Measurements from ENCODE around the gene CD3D.

CD3D gene

DNA sequence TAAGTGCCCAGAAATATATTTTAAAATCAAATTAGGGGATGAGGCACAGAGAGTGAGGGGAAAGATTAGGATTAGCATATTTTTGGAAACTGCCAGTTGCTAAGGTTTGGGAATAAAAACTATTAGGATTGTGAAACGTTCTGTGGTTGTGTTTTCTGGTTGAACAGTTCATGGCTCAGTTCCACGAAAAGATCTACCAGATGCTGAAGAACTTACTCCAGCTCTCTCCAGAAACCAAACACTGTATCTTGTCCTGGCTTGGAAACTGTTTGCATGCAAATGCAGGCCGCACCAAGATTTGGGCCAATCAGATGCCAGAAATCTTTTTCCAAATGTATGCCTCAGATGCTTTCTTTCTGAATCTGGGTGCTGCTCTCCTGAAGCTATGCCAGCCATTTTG is 32.2 kb upstream of the CD3D start:
- Histone ChIP-seq H3K4me3 (ENCODE audit: low read depth, low read length) (no peak overlapping the region), H3K27me3 (no peaks in the 10 kb centered on the region), H3K9me3 (no peaks in the 10 kb centered on the region), H3K4me1 (no peaks in the 10 kb centered on the region), H3K36me3 (peaks cover 64% of the 10 kb centered on the region)
- DNase-seq: no peak
- TF ChIP-seq, protein P1, sequence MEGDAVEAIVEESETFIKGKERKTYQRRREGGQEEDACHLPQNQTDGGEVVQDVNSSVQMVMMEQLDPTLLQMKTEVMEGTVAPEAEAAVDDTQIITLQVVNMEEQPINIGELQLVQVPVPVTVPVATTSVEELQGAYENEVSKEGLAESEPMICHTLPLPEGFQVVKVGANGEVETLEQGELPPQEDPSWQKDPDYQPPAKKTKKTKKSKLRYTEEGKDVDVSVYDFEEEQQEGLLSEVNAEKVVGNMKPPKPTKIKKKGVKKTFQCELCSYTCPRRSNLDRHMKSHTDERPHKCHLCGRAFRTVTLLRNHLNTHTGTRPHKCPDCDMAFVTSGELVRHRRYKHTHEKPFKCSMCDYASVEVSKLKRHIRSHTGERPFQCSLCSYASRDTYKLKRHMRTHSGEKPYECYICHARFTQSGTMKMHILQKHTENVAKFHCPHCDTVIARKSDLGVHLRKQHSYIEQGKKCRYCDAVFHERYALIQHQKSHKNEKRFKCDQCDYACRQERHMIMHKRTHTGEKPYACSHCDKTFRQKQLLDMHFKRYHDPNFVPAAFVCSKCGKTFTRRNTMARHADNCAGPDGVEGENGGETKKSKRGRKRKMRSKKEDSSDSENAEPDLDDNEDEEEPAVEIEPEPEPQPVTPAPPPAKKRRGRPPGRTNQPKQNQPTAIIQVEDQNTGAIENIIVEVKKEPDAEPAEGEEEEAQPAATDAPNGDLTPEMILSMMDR (IDR thresholded peaks at IDR 0.05; ENCODE audit: low read depth, low read length): no peak

DNA sequence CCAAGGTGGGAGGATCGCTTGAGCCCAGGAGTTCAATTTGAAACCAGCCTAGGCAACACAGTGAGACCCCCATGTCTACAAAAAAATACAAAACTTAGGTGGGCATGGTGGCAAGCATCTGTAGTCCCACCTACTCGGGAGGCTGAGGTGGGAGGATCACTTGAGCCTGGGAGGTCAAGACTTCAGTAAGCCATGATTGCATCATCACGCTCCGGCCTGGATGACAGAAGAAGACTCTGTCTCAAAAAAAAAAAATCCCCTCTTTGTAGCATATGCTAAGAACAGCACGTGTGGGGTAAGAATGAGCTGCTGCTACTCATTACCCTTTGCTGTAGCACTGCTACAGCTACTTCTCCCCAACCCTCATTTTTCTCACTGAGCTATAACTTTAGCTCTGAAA is 31.4 kb upstream of the CD3D start:
- Histone ChIP-seq H3K4me1 (no peaks in the 10 kb centered on the region), H3K4me3 (ENCODE audit: low read depth, low read length) (no peak overlapping the region), H3K9me3 (no peaks in the 10 kb centered on the region), H3K36me3 (peaks cover 67% of the 10 kb centered on the region), H3K27me3 (no peaks in the 10 kb centered on the region)
- DNase-seq: no peak
- TF ChIP-seq, protein P1 (IDR thresholded peaks at IDR 0.05; ENCODE audit: low read depth, low read length): no peak

DNA sequence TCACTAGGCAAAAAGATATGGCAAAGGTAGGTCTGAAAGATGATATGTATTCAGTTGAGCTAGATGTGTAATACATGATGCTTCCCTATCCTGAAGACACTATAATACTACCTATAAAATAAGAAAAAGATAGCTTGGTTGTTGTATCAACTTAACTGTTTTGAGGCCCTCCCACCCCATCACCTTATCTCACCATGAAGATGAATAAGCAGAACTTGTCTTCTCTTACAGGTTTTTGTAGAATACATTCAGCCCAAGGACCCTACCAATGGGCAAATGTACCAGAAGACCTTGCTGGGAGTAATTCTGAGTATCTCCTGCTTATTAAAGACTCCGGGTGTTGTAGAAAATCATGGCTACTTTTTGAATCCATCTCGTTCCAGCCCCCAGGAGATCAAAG is 30.8 kb upstream of the CD3D start:
- H3K36me3 ChIP-seq: peaks cover 67% of the 10 kb centered on the region
- H3K27me3 ChIP-seq: no peaks in the 10 kb centered on the region
- no peaks in the 10 kb centered on the region for H3K4me1 ChIP-seq
- no peak overlapping the region for H3K4me3 ChIP-seq (ENCODE audit: low read depth, low read length)
- no peak for DNase-seq
- TF ChIP-seq, protein P1 (IDR thresholded peaks at IDR 0.05; ENCODE audit: low read depth, low read length): no peak
- no peaks in the 10 kb centered on the region for H3K9me3 ChIP-seq

DNA sequence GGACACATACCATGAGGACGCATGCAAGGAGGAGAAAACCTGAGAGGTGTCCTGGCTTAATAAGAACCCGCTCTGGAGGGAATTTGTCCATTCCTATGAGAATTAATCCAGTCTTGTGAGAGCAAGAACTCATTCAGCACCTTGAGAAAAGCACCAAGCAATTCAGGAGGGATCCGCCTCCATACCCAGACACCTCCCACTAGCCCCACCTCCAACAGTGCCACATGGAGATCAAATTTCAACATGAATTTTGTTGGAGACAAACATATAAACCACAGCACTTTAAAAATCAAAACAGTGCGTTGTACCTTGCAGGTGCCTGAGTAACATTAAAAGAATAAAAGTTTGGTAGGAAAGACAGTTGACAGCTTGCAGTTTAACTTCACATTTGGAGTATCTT is 28.3 kb upstream of the CD3D start:
- no peaks in the 10 kb centered on the region for H3K27me3 ChIP-seq
- peaks cover 70% of the 10 kb centered on the region for H3K36me3 ChIP-seq
- TF ChIP-seq, protein P1 (IDR thresholded peaks at IDR 0.05; ENCODE audit: low read depth, low read length): no peak
- DNase-seq: no peak
- no peaks in the 10 kb centered on the region for H3K4me1 ChIP-seq
- H3K4me3 ChIP-seq (ENCODE audit: low read depth, low read length): no peak overlapping the region
- no peaks in the 10 kb centered on the region for H3K9me3 ChIP-seq

DNA sequence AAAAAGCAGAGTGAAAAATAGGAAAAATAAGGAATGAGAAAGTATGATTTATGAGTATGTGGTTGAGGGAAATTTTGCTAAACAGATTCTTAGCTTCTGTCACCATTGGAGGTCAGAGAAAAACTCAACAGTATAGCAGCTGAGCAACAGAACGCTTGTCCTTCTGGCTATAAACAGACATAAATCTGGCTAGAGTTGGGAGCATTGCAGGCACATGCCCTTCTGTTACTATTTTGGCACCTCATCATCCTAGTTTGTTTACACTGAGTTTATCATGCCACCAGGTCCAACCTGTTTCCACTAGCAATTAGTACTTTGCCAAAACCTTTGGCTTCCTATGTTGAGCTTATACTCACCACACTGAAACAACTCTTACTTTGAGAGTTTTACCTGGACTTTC is 23.8 kb upstream of the CD3D start:
- Histone ChIP-seq H3K9me3 (no peaks in the 10 kb centered on the region), H3K36me3 (peaks cover 43% of the 10 kb centered on the region), H3K27me3 (no peaks in the 10 kb centered on the region), H3K4me3 (ENCODE audit: low read depth, low read length) (no peak overlapping the region), H3K4me1 (no peaks in the 10 kb centered on the region)
- TF ChIP-seq, protein P1 (IDR thresholded peaks at IDR 0.05; ENCODE audit: low read depth, low read length): no peak
- DNase-seq: no peak

- H3K27me3 ChIP-seq: no peaks in the 10 kb centered on the region
- DNase-seq: no peak
- H3K4me3 ChIP-seq (ENCODE audit: low read depth, low read length): no peak overlapping the region
- H3K9me3 ChIP-seq: no peaks in the 10 kb centered on the region
- H3K4me1 ChIP-seq: no peaks in the 10 kb centered on the region
- H3K36me3 ChIP-seq: peaks cover 32% of the 10 kb centered on the region
- TF ChIP-seq, protein P1 (IDR thresholded peaks at IDR 0.05; ENCODE audit: low read depth, low read length): no peak
Observed at GRCh38 chr11:118364956-118365615, 22.6 kb upstream of the CD3D start.

Data from BE2C (cell line).